ENCODE results near the gene PELO.

DNA sequence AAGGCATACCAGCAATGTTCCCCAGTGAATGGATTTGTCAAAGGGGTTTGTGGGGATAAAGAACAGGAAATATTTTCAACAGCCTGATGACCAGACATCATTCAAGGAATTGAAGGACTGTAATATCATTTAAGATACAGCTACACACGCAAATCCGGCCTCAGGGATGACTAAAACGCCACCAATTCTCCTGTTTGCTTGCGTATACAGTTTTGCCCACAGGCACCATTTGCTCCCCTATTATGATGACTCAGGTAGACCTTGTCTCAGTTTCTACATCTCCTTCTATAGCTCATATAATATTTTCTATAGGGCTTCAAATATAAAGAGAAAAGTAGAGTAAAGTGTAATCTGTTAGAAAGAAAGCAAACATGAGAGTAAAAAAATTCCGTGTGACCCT lies 29.7 kb upstream of the PELO start:
- TF ChIP-seq SP2 (tag by site-specific recombination; IDR thresholded peaks at IDR 0.05) (no peak), ZNF138 (tag by site-specific recombination; IDR thresholded peaks at IDR 0.05; ENCODE audit: borderline replicate concordance) (no peak), GLI4 (tag by site-specific recombination; IDR thresholded peaks at IDR 0.05) (no peak), KLF1 (tag by site-specific recombination; IDR thresholded peaks at IDR 0.05) (no peak), ZSCAN30 (tag by site-specific recombination; IDR thresholded peaks at IDR 0.05) (no peak), GLIS1 (tag by site-specific recombination; IDR thresholded peaks at IDR 0.05) (no peak), ZBTB7A (tag by site-specific recombination; IDR thresholded peaks at IDR 0.05; ENCODE audit: low read depth) (no peak), RBAK (tag by site-specific recombination; IDR thresholded peaks at IDR 0.05) (no peak), ZNF837 (tag by site-specific recombination; IDR thresholded peaks at IDR 0.05) (no peak)
- TF ChIP-seq, protein P1, sequence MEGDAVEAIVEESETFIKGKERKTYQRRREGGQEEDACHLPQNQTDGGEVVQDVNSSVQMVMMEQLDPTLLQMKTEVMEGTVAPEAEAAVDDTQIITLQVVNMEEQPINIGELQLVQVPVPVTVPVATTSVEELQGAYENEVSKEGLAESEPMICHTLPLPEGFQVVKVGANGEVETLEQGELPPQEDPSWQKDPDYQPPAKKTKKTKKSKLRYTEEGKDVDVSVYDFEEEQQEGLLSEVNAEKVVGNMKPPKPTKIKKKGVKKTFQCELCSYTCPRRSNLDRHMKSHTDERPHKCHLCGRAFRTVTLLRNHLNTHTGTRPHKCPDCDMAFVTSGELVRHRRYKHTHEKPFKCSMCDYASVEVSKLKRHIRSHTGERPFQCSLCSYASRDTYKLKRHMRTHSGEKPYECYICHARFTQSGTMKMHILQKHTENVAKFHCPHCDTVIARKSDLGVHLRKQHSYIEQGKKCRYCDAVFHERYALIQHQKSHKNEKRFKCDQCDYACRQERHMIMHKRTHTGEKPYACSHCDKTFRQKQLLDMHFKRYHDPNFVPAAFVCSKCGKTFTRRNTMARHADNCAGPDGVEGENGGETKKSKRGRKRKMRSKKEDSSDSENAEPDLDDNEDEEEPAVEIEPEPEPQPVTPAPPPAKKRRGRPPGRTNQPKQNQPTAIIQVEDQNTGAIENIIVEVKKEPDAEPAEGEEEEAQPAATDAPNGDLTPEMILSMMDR (tag by site-specific recombination; IDR thresholded peaks at IDR 0.05) = no peak
- TF ChIP-seq, protein P2, sequence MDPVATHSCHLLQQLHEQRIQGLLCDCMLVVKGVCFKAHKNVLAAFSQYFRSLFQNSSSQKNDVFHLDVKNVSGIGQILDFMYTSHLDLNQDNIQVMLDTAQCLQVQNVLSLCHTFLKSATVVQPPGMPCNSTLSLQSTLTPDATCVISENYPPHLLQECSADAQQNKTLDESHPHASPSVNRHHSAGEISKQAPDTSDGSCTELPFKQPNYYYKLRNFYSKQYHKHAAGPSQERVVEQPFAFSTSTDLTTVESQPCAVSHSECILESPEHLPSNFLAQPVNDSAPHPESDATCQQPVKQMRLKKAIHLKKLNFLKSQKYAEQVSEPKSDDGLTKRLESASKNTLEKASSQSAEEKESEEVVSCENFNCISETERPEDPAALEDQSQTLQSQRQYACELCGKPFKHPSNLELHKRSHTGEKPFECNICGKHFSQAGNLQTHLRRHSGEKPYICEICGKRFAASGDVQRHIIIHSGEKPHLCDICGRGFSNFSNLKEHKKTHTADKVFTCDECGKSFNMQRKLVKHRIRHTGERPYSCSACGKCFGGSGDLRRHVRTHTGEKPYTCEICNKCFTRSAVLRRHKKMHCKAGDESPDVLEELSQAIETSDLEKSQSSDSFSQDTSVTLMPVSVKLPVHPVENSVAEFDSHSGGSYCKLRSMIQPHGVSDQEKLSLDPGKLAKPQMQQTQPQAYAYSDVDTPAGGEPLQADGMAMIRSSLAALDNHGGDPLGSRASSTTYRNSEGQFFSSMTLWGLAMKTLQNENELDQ (tag by site-specific recombination; IDR thresholded peaks at IDR 0.05; ENCODE audit: low read depth) = no peak

All from HEK293 (cell line).